ENCODE data around the gene IGFBP3. TPM values are rescaled to one million over a fixed set of nuclear protein-coding genes. Genes with fewer than 3 reads are reported as not detected.

IGFBP3 gene
- 1.6 and 2.4 TPM in 2 replicates for total RNA-seq

GRCh38 chr7:45920502-45921380 is at the start of gene IGFBP3:
Gene IGFBP3 (minus strand): TSS chr7:45921272. CDS start chr7:45921140, 132 bp downstream.

GRCh38 chr7:45888185-45888992 is 32.7 kb downstream of the IGFBP3 start, which contains the start of gene IGFBP1:
Gene IGFBP1 (plus strand): TSS chr7:45888488. CDS start chr7:45888653, 165 bp downstream.

GRCh38 chr7:45873035-45873354 is 48.1 kb downstream of the IGFBP3 start, which contains the start of gene CCDC201:
Gene CCDC201 (minus strand): TSS chr7:45873082. CDS start chr7:45873007, 75 bp downstream.

Other genes with a start within 250 kb of the IGFBP3 start
- gene CCDC201, start 48.2 kb downstream of the IGFBP3 start, total RNA-seq = not detected in 2 replicates
- gene IGFBP1, start 32.8 kb downstream of the IGFBP3 start, total RNA-seq = not detected in 2 replicates

All from bronchus fibroblast of lung (primary cell).